ENCODE measurements around the gene NEDD9. TPM values are rescaled to one million over a fixed set of nuclear protein-coding genes. Genes with fewer than 3 reads are reported as not detected.

Gene NEDD9
- total and polyA plus RNA-seq, 10 of the 15 experiments (the other 5 are each of a cell fraction or from before 2014, with no cell fraction given), result 4.9 to 92.6 (median 14.6) TPM

GRCh38 chr6:11142296-11143027, 90.0 kb downstream of the NEDD9 start:
- CTCF ChIA-PET, result interaction anchor here (0.6 to 5.3 kb wide), 7 partner anchors 12 to 432 kb away, joined by 3 to 152 read pairs (median 4); no protein-coding TSS in a partner anchor
- no peak for FAIRE-seq
- WGBS (ENCODE audit: insufficient coverage, insufficient replicate concordance, low lambda C conversion rate, missing lambda C conversion rate), result 100% methylated on average over 7 of the region's 8 CpGs

GRCh38 chr6:11141295-11141694, 91.2 kb downstream of the NEDD9 start:
- Histone ChIP-seq H3K36me3 (ENCODE audit: control insufficient read depth in 2 of 2, insufficient read depth in 2 of 2, low read length in 1 of 2) (no peaks in the 10 kb centered on the region), H4K20me1 (ENCODE audit: control insufficient read depth, insufficient read depth) (no peaks in the 10 kb centered on the region), H3K9ac (ENCODE audit: control insufficient read depth, insufficient read depth, low read length) (no peak overlapping the region), H3K27ac (ENCODE audit: control insufficient read depth, insufficient read depth) (no peak overlapping the region), H3K4me1 (ENCODE audit: control insufficient read depth, insufficient read depth, low read length) (peaks cover 8% of the 10 kb centered on the region; the same call in 1 of the 2 replicates), H3K4me3 (no peak overlapping the region), H3K4me2 (ENCODE audit: control insufficient read depth, insufficient read depth) (no peak overlapping the region), H3K79me2 (ENCODE audit: control insufficient read depth, insufficient read depth, low read length) (no peaks in the 10 kb centered on the region), H2AFZ (ENCODE audit: control insufficient read depth, low read depth, low read length) (no peak overlapping the region), H3K9me3 (replicated peaks; ENCODE audit: control insufficient read depth, insufficient read depth, low read length) (no peaks in the 10 kb centered on the region), H3K27me3 (replicated peaks in 1 of 2; ENCODE audit: control insufficient read depth in 2 of 2, insufficient read depth in 2 of 2, low read length in 1 of 2) (no peaks in the 10 kb centered on the region)
- intact Hi-C loops (cut with micrococcal nuclease; ENCODE audit: unreplicated experiment), result loop anchor here (5.0 kb wide), 2 partner anchors 181 to 189 kb away; no protein-coding TSS in a partner anchor
- no TSS peak for BruUV-seq (replicated peaks)
- ChIA-PET SMC1A (ENCODE audit: uncharacterized antibody, unreplicated experiment) (interaction anchor here (0.6 kb wide), 1 partner anchor 14 kb away, joined by 3 read pairs; no protein-coding TSS in a partner anchor), POLR2A (no interaction called here), RAD21 (ENCODE audit: unreplicated experiment) (interaction anchor here (0.5 to 2.7 kb wide), 2 partner anchors 25 to 354 kb away, joined by 3 to 19 read pairs; no protein-coding TSS in a partner anchor), CTCF (interaction anchor here (0.7 to 0.8 kb wide), 2 partner anchors 81 to 1759 kb away, joined by 3 read pairs; no protein-coding TSS in a partner anchor)
- ATAC-seq (no peak), FAIRE-seq (no peak), DNase-seq (ENCODE audit: low read depth, low spot score) (no peak)
- WGBS (ENCODE audit: insufficient coverage, insufficient replicate concordance, low lambda C conversion rate, missing lambda C conversion rate), result 80% methylated on average over 3 of the region's 3 CpGs
- TF ChIP-seq RAD51 (IDR thresholded peaks at IDR 0.05), result no peak
- no peak for TF ChIP-seq IRF3 (IDR thresholded peaks at IDR 0.05)
- TF ChIP-seq CHD1 (IDR thresholded peaks at IDR 0.05; ENCODE audit: low read depth, low read length), result no peak
- in situ Hi-C loops (cut with MboI), result loop anchor here (5.0 to 10.0 kb wide), 2 partner anchors 356 to 434 kb away; no protein-coding TSS in a partner anchor

More at GRCh38 chr6:11142296-11143027, 90.0 kb downstream of the NEDD9 start:
- H3K27me3 ChIP-seq (replicated peaks in 1 of 2; ENCODE audit: control insufficient read depth in 2 of 2, insufficient read depth in 2 of 2, low read length in 1 of 2), result no peaks in the 10 kb centered on the region
- ChIA-PET RAD21 (ENCODE audit: unreplicated experiment) (interaction anchor here (0.7 to 4.0 kb wide), 5 partner anchors 11 to 433 kb away, joined by 3 to 98 read pairs (median 6); no protein-coding TSS in a partner anchor), SMC1A (ENCODE audit: uncharacterized antibody, unreplicated experiment) (interaction anchor here (0.6 to 14.1 kb wide), 8 partner anchors 14 to 436 kb away, joined by 3 to 208 read pairs (median 8); no protein-coding TSS in a partner anchor), POLR2A (no interaction called here)
- no peak overlapping the region for H3K27ac ChIP-seq (ENCODE audit: control insufficient read depth, insufficient read depth)
- H3K4me2 ChIP-seq (ENCODE audit: control insufficient read depth, insufficient read depth), result no peak overlapping the region
- H3K36me3 ChIP-seq (ENCODE audit: control insufficient read depth in 2 of 2, insufficient read depth in 2 of 2, low read length in 1 of 2), result no peaks in the 10 kb centered on the region
- ATAC-seq (no peak), DNase-seq (ENCODE audit: low read depth, low spot score) (no peak)
- H2AFZ ChIP-seq (ENCODE audit: control insufficient read depth, low read depth, low read length), result no peak overlapping the region
- H3K4me3 ChIP-seq, result no peak overlapping the region
- peaks cover 8% of the 10 kb centered on the region; the same call in 1 of the 2 replicates for H3K4me1 ChIP-seq (ENCODE audit: control insufficient read depth, insufficient read depth, low read length)
- H3K9me3 ChIP-seq (replicated peaks; ENCODE audit: control insufficient read depth, insufficient read depth, low read length), result no peaks in the 10 kb centered on the region
- H4K20me1 ChIP-seq (ENCODE audit: control insufficient read depth, insufficient read depth), result no peaks in the 10 kb centered on the region
- no peaks in the 10 kb centered on the region for H3K79me2 ChIP-seq (ENCODE audit: control insufficient read depth, insufficient read depth, low read length)
- no TSS peak for BruUV-seq (replicated peaks)
- TF ChIP-seq, protein P1, sequence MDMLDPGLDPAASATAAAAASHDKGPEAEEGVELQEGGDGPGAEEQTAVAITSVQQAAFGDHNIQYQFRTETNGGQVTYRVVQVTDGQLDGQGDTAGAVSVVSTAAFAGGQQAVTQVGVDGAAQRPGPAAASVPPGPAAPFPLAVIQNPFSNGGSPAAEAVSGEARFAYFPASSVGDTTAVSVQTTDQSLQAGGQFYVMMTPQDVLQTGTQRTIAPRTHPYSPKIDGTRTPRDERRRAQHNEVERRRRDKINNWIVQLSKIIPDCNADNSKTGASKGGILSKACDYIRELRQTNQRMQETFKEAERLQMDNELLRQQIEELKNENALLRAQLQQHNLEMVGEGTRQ (IDR thresholded peaks at IDR 0.05; ENCODE audit: borderline replicate concordance, low read depth, low read length), result no peak
- TF ChIP-seq SPI1 (IDR thresholded peaks at IDR 0.05; ENCODE audit: borderline replicate concordance, insufficient read depth, low read depth, low read length) (peak; percentile 51; the same call in 1 of the 2 replicates), IKZF1 (conservative IDR thresholded peaks at IDR 0.05) (0 out of 2 replicates have a peak, but pooled peaks have one; percentile 30)
- H3K9ac ChIP-seq (ENCODE audit: control insufficient read depth, insufficient read depth, low read length), result no peak overlapping the region
- in situ Hi-C loops (cut with MboI) (loop anchor here (5.0 to 10.0 kb wide), 2 partner anchors 355 to 432 kb away; no protein-coding TSS in a partner anchor), intact Hi-C loops (cut with micrococcal nuclease; ENCODE audit: unreplicated experiment) (loop anchor here (5.0 kb wide), 2 partner anchors 180 to 190 kb away; no protein-coding TSS in a partner anchor)

All from GM12878 (cell line).